HepG2 (cell line): ENCODE results near the gene BAIAP2L2. TPM values are rescaled to one million over a fixed set of nuclear protein-coding genes. Genes with fewer than 3 reads are reported as not detected.

Experiments used
- ATAC-seq: fragments of 200-7000 bp; cut with Tn5 transposase; 3 replicates; pipeline ENCODE4 v1.9.1; 2020; ENCODE audit warnings: mild to moderate bottlenecking, moderate library complexity
- BruUV-seq: library from RNA; stranded (reverse); fragments of 400-500 nt; replicated peaks from 2 replicates; lab custom pipeline; 2021; lab: Mats Ljungman, UMichigan
- CTCF ChIA-PET: fragments of 300-600 bp; formaldehyde crosslinking; extraction: SDS; loops from one replicate; lab custom pipeline; 2021; ENCODE audit warnings: low total read pairs, inconsistent platforms, low intra/inter-chr PET ratio; lab: Yijun Ruan, JAX
- POLR2A ChIA-PET: fragments of 350-600 bp; sonication (Branson Sonifier 250); formaldehyde crosslinking; loops from one replicate; lab custom pipeline; 2020; ENCODE audit warnings: antibody characterized with exemption, inconsistent platforms; lab: Yijun Ruan, JAX
- DNase-seq: peaks from one replicate; pipeline ENCODE4 v3.0.0-alpha.2; 2015; ENCODE audit warnings: low spot score
- FAIRE-seq: peaks from 3 replicates; lab custom pipeline; 2011; peaks lifted over from hg19 to GRCh38; lab: Jason Lieb, UNC
- H2AFZ ChIP-seq: one replicate; pipeline ENCODE4 v1.6.1; 2011; ENCODE audit warnings: low read length, inconsistent platforms
- H3K27ac ChIP-seq: fragments of 300-600 bp; 3 replicates; pipeline ENCODE4 v1.8.0; 2011; ENCODE audit warnings: mixed run types, mild to moderate bottlenecking, mixed read lengths, low read length, inconsistent platforms; ENCODE audit not compliant: insufficient read depth; ENCODE audit errors: extremely low read length
- H3K27me3 ChIP-seq, 2 experiments: fragments of 200-600 bp in 1 of 2; 2 replicates in 1 of 2; 3 replicates in 1 of 2; pipeline versions ENCODE4 v1.6.0 to v1.8.0; 2011; ENCODE audit warnings: low read length in 2 of 2, mild to moderate bottlenecking in 2 of 2, moderate library complexity in 2 of 2, inconsistent platforms in 1 of 2; ENCODE audit not compliant: insufficient read depth in 2 of 2, control insufficient read depth in 1 of 2
- H3K36me3 ChIP-seq, 2 experiments: fragments of 200-600 bp in 1 of 2; replicated peaks in 1 of 2; 2 replicates in 1 of 2; 3 replicates in 1 of 2; pipeline versions ENCODE4 v1.5.1 to v1.8.0; 2011; ENCODE audit warnings: low read length in 2 of 2, inconsistent platforms in 1 of 2; ENCODE audit not compliant: insufficient read depth in 2 of 2, control insufficient read depth in 1 of 2
- H3K4me1 ChIP-seq: 2 replicates; pipeline ENCODE4 v1.5.1; 2012; ENCODE audit warnings: low read length, inconsistent platforms; ENCODE audit not compliant: insufficient read depth
- H3K4me2 ChIP-seq: 2 replicates; pipeline ENCODE4 v1.6.0; 2011; ENCODE audit warnings: low read depth, low read length, inconsistent platforms
- H3K4me3 ChIP-seq, 3 experiments: fragments of 200-600 bp in 1 of 3; sonication (generic), shearing (Covaris generic) in 1 of 3; replicated peaks in 1 of 3; 2 replicates each; pipeline ENCODE4 v1.5.1; 2011 to 2016; ENCODE audit warnings: low read length in 3 of 3, inconsistent platforms in 2 of 3, low read depth in 2 of 3, mild to moderate bottlenecking in 2 of 3, control low read depth in 1 of 3, mixed read lengths in 1 of 3; ENCODE audit not compliant: insufficient read depth in 1 of 3
- H3K79me2 ChIP-seq: one replicate; pipeline ENCODE4 v1.6.1; 2011; ENCODE audit warnings: low read length, inconsistent platforms; ENCODE audit not compliant: insufficient read depth
- H3K9ac ChIP-seq: 2 replicates; pipeline ENCODE4 v1.6.0; 2011; ENCODE audit warnings: mild to moderate bottlenecking, low read depth, low read length, inconsistent platforms; ENCODE audit not compliant: insufficient read depth
- H3K9me3 ChIP-seq: 2 replicates; pipeline ENCODE4 v1.5.1; 2012; ENCODE audit warnings: mild to moderate bottlenecking, low read length
- H4K20me1 ChIP-seq: 2 replicates; pipeline ENCODE4 v1.6.0; 2011; ENCODE audit warnings: inconsistent platforms, mild to moderate bottlenecking, low read length, moderate library complexity; ENCODE audit not compliant: insufficient read depth
- CC2D1A ChIP-seq: sonication (generic); formaldehyde crosslinking; IDR thresholded peaks from 2 replicates; pipeline ENCODE4 v1.8.1; 2023; ENCODE audit warnings: mild to moderate bottlenecking, missing genetic modification reagents
- KLF11 ChIP-seq: IDR thresholded peaks from 2 replicates; pipeline ENCODE4 v1.6.1; 2016; ENCODE audit warnings: missing compliant biosample characterization
- SP1 ChIP-seq, 2 experiments: fragments of 450-650 bp in 1 of 2; sonication (generic) in 1 of 2; formaldehyde crosslinking in 1 of 2; IDR thresholded peaks; 2 replicates each; pipeline versions ENCODE4 v1.4.0 to v1.6.1; 2016 to 2020; ENCODE audit warnings: missing genetic modification reagents in 1 of 2
- ZNF232 ChIP-seq: sonication (generic); formaldehyde crosslinking; IDR thresholded peaks from 2 replicates; pipeline ENCODE4 v1.4.0; 2020; ENCODE audit warnings: missing genetic modification reagents, borderline replicate concordance
- ZNF660 ChIP-seq: sonication (generic); formaldehyde crosslinking; IDR thresholded peaks from 2 replicates; pipeline ENCODE4 v1.5.1; 2020; ENCODE audit warnings: mild to moderate bottlenecking, low read depth, missing genetic modification reagents, borderline replicate concordance
- WGBS: methylation state at CpG from one replicate; pipeline ENCODE4 v1.1.6; 2017; ENCODE audit warnings: low lambda C conversion rate; 5-methylcytosine and 5-hydroxymethylcytosine counted together
- in situ Hi-C: cut with HindIII; loops from 2 replicates; pipeline ENCODE4 v1.10.0; 2017; ENCODE audit warnings: low pct_unique_long_range_greater_than_20kb; ENCODE audit not compliant: extremely low pct_ligation_motif_present
- intact Hi-C: fragments of 100-400 bp; cut with micrococcal nuclease; formaldehyde crosslinking; loops from one replicate; pipeline ENCODE4 v1.10.0; 2022; ENCODE audit not compliant: unreplicated experiment
- polyA plus RNA-seq, 8 experiments: library from polyadenylated mRNA; depleted of rRNA in 3 of 8; stranded (reverse) in 7 of 8; unstranded in 1 of 8; fragments of >200 nt; fragmentation: Illumina TruSeq in 4 of 8; extraction: Trizol in 4 of 8; gene quantifications; 2 replicates each; pipeline versions ENCODE4 v1.2.1 to v1.2.3, GENCODE V29; 2011 to 2016; ENCODE audit warnings: low read depth in 4 of 8, missing spikeins in 1 of 8, mixed read lengths in 1 of 8; ENCODE audit not compliant: insufficient read depth in 1 of 8
- total RNA-seq, 5 experiments: library from RNA; depleted of rRNA; stranded (reverse); fragments of >200 nt; fragmentation: Illumina TruSeq; extraction: Trizol; gene quantifications; 2 replicates each; pipeline ENCODE4 v1.2.3, GENCODE V29; 2016; ENCODE audit warnings: low read depth in 1 of 5
- TF ChIP-seq, protein P1 (sequence below): sonication (generic); formaldehyde crosslinking; conservative IDR thresholded peaks from 2 replicates; pipeline ENCODE4 v1.8.0; 2022; ENCODE audit warnings: mild to moderate bottlenecking, moderate library complexity, missing genetic modification reagents
- TF ChIP-seq, protein P2 (sequence below): sonication (generic); formaldehyde crosslinking; IDR thresholded peaks from 2 replicates; pipeline ENCODE4 v1.5.0; 2020; ENCODE audit warnings: mild to moderate bottlenecking, missing genetic modification reagents, borderline replicate concordance
- TF ChIP-seq, protein P3 (sequence below): sonication (generic); formaldehyde crosslinking; IDR thresholded peaks from 2 replicates; pipeline ENCODE4 v1.9.0; 2021; ENCODE audit warnings: mild to moderate bottlenecking, missing genetic modification reagents
- TF ChIP-seq, protein P4 (sequence below): sonication (generic); formaldehyde crosslinking; IDR thresholded peaks from 2 replicates; pipeline ENCODE4 v1.4.0; 2020; ENCODE audit warnings: missing genetic modification reagents
- TF ChIP-seq, protein P5 (sequence below): sonication (generic); formaldehyde crosslinking; IDR thresholded peaks from 2 replicates; pipeline ENCODE4 v1.4.0; 2020; ENCODE audit warnings: missing genetic modification reagents; ENCODE audit errors: not compliant biosample characterization

The BAIAP2L2 gene
- total and polyA plus RNA-seq, 2 of the 13 experiments (the other 11 are each of a cell fraction or from before 2014, with no cell fraction given): 4.4 to 7.5 TPM

DNA sequence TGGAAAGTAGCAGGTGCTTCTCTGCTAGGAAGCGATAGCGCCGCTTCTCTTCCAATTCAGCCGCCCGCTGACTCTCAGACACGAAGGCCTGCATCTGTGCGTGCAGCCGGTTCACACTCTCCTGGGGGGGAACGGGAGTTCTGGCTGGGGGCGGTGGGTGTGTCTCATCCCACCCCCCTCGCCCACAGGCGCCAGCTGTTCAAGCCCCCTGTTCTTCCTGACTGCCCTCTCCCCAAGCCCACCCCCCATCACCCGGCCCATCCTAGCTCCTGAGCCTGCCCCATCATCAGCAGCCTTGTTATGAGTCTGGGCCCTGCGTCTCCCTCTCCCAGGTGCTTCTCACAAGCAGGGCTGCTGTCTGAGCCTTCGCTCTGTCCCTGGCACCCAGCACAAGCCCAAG is 13.4 kb downstream of the BAIAP2L2 start:
- FAIRE-seq: no peak
- H3K36me3 ChIP-seq: peaks cover 15 to 20% of the 10 kb centered on the region in 2 experiments; a peak in 4 of 5 replicates
- intact Hi-C loops (no loop called here), in situ Hi-C loops (no loop called here)
- H3K4me2 ChIP-seq: no peak overlapping the region
- CTCF ChIA-PET: no interaction called here
- H3K9me3 ChIP-seq: no peaks in the 10 kb centered on the region
- H3K79me2 ChIP-seq: no peaks in the 10 kb centered on the region
- WGBS: over 99% methylated on average over 11 of the region's 15 CpGs
- H2AFZ ChIP-seq: no peak overlapping the region
- no peaks in the 10 kb centered on the region for H3K4me1 ChIP-seq
- BruUV-seq: no TSS peak
- no peaks in the 10 kb centered on the region for H3K27me3 ChIP-seq
- no peaks in the 10 kb centered on the region for H4K20me1 ChIP-seq
- no peak overlapping the region for H3K4me3 ChIP-seq
- POLR2A ChIA-PET: interaction anchor here (1.1 kb wide), 1 partner anchor 11 kb away, joined by 3 read pairs; no protein-coding TSS in a partner anchor
- ATAC-seq: no peak
- no peak overlapping the region for H3K27ac ChIP-seq
- DNase-seq: no peak
- no peak overlapping the region for H3K9ac ChIP-seq
- TF ChIP-seq KLF11 (CRISPR knock-in tag) (no peak), ZNF232 (CRISPR knock-in tag) (no peak), ZNF660 (CRISPR knock-in tag) (no peak), CC2D1A (CRISPR knock-in tag) (no peak), SP1 (IDR thresholded peaks at IDR 0.05) (no peak), SP1 (CRISPR knock-in tag; IDR thresholded peaks at IDR 0.05) (no peak)
- TF ChIP-seq, protein P1, sequence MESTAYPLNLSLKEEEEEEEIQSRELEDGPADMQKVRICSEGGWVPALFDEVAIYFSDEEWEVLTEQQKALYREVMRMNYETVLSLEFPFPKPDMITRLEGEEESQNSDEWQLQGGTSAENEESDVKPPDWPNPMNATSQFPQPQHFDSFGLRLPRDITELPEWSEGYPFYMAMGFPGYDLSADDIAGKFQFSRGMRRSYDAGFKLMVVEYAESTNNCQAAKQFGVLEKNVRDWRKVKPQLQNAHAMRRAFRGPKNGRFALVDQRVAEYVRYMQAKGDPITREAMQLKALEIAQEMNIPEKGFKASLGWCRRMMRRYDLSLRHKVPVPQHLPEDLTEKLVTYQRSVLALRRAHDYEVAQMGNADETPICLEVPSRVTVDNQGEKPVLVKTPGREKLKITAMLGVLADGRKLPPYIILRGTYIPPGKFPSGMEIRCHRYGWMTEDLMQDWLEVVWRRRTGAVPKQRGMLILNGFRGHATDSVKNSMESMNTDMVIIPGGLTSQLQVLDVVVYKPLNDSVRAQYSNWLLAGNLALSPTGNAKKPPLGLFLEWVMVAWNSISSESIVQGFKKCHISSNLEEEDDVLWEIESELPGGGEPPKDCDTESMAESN: no peak
- TF ChIP-seq, protein P2, sequence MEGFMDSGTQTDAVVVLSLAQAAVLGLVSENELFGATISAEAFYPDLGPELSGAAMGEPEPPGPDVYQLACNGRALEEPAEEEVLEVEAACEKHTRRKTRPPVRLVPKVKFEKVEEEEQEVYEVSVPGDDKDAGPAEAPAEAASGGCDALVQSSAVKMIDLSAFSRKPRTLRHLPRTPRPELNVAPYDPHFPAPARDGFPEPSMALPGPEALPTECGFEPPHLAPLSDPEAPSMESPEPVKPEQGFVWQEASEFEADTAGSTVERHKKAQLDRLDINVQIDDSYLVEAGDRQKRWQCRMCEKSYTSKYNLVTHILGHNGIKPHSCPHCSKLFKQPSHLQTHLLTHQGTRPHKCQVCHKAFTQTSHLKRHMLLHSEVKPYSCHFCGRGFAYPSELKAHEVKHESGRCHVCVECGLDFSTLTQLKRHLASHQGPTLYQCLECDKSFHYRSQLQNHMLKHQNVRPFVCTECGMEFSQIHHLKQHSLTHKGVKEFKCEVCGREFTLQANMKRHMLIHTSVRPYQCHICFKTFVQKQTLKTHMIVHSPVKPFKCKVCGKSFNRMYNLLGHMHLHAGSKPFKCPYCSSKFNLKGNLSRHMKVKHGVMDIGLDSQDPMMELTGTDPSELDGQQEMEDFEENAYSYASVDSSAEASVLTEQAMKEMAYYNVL (CRISPR knock-in tag): no peak
- TF ChIP-seq, protein P3, sequence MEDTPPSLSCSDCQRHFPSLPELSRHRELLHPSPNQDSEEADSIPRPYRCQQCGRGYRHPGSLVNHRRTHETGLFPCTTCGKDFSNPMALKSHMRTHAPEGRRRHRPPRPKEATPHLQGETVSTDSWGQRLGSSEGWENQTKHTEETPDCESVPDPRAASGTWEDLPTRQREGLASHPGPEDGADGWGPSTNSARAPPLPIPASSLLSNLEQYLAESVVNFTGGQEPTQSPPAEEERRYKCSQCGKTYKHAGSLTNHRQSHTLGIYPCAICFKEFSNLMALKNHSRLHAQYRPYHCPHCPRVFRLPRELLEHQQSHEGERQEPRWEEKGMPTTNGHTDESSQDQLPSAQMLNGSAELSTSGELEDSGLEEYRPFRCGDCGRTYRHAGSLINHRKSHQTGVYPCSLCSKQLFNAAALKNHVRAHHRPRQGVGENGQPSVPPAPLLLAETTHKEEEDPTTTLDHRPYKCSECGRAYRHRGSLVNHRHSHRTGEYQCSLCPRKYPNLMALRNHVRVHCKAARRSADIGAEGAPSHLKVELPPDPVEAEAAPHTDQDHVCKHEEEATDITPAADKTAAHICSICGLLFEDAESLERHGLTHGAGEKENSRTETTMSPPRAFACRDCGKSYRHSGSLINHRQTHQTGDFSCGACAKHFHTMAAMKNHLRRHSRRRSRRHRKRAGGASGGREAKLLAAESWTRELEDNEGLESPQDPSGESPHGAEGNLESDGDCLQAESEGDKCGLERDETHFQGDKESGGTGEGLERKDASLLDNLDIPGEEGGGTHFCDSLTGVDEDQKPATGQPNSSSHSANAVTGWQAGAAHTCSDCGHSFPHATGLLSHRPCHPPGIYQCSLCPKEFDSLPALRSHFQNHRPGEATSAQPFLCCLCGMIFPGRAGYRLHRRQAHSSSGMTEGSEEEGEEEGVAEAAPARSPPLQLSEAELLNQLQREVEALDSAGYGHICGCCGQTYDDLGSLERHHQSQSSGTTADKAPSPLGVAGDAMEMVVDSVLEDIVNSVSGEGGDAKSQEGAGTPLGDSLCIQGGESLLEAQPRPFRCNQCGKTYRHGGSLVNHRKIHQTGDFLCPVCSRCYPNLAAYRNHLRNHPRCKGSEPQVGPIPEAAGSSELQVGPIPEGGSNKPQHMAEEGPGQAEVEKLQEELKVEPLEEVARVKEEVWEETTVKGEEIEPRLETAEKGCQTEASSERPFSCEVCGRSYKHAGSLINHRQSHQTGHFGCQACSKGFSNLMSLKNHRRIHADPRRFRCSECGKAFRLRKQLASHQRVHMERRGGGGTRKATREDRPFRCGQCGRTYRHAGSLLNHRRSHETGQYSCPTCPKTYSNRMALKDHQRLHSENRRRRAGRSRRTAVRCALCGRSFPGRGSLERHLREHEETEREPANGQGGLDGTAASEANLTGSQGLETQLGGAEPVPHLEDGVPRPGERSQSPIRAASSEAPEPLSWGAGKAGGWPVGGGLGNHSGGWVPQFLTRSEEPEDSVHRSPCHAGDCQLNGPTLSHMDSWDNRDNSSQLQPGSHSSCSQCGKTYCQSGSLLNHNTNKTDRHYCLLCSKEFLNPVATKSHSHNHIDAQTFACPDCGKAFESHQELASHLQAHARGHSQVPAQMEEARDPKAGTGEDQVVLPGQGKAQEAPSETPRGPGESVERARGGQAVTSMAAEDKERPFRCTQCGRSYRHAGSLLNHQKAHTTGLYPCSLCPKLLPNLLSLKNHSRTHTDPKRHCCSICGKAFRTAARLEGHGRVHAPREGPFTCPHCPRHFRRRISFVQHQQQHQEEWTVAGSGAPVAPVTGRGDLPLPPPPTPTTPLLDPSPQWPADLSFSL (CRISPR knock-in tag): no peak
- TF ChIP-seq, protein P4, sequence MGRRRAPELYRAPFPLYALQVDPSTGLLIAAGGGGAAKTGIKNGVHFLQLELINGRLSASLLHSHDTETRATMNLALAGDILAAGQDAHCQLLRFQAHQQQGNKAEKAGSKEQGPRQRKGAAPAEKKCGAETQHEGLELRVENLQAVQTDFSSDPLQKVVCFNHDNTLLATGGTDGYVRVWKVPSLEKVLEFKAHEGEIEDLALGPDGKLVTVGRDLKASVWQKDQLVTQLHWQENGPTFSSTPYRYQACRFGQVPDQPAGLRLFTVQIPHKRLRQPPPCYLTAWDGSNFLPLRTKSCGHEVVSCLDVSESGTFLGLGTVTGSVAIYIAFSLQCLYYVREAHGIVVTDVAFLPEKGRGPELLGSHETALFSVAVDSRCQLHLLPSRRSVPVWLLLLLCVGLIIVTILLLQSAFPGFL (CRISPR knock-in tag): no peak
- TF ChIP-seq, protein P5, sequence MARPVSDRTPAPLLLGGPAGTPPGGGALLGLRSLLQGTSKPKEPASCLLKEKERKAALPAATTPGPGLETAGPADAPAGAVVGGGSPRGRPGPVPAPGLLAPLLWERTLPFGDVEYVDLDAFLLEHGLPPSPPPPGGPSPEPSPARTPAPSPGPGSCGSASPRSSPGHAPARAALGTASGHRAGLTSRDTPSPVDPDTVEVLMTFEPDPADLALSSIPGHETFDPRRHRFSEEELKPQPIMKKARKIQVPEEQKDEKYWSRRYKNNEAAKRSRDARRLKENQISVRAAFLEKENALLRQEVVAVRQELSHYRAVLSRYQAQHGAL: no peak
